HG03025 (cell line): Measurements from ENCODE around the gene KCNH8.

Source experiments
- ATAC-seq: cut with Tn5 transposase; IDR thresholded peaks from one replicate; pipeline ENCODE4 v1.9.1; 2021; ENCODE audit warnings: mild to moderate bottlenecking, moderate library complexity; ENCODE audit not compliant: unreplicated experiment, low FRiP score

The KCNH8 gene

DNA sequence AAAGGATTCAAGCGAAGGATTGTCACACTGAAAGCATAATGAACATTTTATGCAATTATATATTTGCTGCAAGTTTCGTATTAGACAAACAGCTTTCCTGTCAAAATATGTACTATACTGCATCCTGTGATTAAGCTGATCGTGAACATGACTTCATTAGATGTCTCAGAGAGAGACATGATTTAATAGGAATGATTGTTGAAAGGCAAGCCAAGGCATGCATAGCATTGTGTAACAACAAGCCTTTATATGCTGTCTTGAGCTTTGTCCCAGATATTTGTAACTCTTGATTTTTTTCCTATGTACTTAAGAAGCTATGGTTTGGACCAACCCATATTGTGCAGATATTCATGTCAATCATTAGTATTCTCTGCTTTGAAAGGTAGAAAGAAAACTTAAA is 309.1 kb downstream of the KCNH8 start:
- ATAC-seq = no peak

DNA sequence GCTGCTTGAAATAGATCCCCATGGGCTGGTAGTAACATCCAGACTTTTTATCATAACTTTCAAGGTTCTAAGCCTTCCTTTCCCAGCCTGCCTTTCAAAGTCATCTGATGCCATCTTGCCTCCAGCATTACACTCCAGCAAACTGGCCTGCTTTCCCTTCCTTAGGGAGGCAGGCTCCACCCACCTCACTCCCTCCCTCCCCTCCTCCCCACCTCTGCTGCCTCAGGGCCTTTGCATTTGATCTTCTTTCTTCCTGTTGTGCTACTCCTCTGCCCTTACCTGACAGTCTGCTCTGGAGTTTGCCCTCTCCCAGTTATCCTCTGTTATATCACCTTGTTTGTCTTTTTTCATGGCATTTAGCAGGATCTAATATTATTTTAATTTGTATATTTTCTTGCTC is 319.5 kb downstream of the KCNH8 start:
- no peak for ATAC-seq

DNA sequence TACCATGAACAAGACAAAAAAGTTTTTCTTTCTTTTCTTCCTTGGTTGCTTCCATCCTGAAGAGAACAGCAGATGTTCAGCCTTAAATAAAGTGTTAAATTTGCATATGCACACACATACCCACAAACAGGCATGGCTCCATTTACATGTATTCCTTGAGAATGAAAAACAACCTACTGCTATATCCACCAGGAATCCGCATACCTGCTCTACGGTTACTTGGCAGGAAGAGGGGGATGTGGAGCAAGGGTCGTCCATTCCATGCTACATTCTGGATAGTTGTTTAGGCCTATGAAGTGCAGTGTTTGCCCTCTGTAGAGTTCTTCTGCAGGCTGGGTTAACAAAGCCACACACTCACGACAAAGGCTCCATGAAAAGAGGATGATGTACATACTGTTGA is 322.8 kb downstream of the KCNH8 start:
- no peak for ATAC-seq

DNA sequence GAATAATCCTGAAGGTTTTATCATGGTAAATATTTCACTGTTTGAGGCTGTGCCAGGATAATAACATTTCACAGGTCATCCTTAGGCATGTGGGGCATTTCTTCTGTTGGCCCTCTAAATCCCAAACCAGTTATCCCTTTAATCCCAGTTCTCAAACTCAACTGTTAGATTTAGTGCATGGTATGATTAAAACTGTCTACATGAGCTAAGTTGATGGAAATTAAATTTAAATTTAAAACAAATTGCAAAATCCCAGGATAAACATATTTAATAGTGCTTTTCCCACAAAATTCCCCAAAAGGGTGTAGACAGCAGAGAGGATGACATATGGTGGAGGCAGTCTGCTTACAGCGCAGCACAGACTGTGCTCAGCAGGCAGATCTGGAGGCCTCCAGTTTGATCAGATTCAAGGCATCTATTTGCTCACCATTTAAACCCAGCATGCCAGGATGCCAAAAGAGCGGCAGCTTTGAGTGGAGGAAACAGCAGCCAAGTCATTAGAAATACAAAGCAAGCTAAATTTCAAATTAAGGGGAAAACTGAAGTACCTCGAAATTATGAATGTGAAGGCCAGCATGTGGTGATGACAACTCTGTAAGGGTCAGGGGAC is 325.8 kb downstream of the KCNH8 start:
- no peak for ATAC-seq

DNA sequence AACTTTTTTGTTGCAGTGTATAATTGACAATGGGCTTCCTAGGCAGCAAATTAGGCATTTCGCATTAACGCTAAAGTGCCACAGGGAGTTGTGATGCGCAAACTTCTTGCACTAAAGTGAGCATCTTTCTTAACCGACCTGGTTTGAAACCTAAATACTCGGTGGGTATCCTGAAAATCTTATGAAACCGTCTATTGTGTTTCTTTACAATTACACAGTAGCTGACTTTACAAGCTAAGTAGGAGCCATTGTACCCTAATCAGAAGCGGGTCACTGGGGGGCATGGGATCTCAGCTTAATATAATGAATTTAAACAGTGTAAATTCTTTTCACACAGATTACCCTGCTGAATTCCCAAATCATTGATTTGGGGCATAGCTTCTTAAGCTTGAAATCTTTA is 328.0 kb downstream of the KCNH8 start:
- ATAC-seq = no peak

DNA sequence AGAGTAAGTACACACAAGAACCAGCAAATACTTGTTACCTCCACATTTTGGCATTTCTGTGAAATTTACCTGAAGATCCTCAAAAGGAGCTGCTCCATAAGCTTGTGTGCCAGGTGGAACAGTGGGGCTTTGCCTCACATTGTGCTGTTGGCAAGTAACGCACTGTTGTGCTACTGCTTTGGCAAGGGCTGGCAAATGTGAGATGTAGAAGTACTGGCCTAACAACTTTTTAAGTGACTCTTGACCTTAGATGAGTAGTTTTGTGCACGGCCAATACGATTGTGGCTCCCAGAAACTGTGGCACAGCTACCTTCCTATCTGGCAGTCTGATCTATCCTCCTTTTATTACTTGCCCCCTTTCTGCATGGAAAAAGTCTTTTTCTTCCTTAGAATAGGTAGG is 337.0 kb downstream of the KCNH8 start:
- no peak for ATAC-seq

DNA sequence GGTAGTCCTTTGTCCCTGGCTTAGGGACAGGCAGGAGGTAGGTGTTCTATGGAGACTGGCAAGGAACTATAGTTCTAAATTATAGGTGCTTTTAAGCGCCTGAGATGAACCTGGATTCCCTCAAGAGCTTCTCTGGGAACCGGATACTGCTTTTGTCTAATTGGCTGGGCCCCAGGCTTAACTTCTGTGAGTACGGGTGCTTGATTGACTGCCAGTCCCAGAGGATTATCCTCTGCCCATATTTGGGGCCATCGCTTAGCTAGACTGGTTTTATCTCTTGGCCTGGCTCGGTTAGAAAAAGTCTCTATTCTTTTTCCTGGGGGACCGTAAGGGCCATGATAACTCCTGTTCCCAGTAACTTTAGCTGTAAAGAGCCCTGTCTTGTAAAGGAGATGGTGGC is 339.1 kb downstream of the KCNH8 start:
- ATAC-seq = no peak

DNA sequence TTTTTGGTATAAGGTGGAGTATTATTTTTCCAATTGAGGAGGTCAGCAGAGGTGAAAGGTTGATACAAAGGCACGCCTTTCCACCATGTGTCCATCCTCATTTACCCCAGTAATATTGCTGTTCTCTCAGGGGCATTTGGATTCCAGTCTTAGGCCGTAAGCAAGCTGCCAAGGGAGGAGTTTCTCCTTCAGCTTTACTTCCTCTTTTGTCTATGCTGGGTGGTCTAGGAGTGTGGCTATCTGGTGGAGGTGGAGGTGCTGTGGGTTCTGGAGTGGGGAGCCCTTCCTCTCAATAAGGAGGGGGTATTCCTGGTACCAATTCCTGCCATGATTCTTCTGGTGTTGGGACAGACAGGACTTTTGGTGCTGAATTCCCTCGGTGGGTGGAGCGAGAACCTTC is 340.6 kb downstream of the KCNH8 start:
- ATAC-seq = no peak

DNA sequence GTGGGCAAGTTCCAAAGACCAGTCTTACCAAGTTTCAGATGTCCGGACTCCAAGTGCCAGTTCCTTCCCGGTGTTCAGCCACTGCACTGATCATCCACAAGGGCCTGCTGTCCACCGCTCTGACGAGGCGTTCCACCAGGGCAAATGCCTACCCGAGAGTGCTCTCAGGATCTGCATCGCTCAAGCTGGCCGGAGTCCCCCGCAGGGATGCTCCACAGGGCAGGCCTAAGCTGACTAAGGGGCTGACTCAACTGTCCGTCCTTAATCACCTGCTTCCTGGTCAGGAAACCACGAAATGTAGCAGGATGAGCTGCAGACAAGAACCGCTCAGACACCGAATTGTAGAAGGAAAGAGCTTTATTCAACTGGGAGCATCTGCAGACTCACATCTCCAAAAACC is 341.6 kb downstream of the KCNH8 start:
- no peak for ATAC-seq

DNA sequence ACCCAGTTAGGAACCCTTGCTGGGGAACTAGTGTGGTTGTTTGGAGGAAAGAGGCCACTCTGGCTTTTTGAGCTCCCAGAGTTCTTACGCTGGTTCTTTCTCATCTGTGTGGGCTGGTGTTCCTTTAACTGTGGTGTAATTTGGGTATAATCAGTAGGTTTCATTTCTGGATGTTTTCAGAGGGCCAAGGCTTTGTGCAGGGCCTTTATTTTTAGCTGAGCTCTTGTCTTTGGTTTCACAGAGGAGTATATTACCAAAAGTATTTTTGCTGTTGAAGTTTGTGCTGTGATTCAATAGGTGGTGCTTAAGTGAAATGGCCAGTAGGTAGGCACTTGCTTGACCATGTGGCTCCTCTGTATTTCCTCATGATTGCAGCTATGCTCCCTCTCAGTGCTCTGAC is 357.9 kb downstream of the KCNH8 start:
- ATAC-seq = peak; percentile 49

DNA sequence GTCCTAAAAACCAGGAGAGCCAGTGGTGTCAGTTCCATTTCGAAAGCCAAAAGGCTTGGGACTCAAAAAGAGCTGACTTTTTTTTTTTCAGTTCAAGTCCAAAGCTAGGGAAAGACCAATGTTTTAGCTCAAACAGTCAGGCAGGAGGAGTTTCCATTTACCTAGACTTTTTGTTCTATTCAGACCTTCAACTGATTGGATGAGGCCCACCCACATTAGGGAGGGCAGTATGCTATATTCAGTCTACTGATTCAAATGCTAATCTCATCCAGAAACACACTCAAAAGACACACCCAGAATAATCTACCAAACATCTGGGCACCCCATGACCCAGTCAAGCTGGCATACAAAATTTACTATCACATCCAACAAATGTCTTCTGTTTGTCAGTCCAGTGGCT is 374.0 kb downstream of the KCNH8 start:
- no peak for ATAC-seq

DNA sequence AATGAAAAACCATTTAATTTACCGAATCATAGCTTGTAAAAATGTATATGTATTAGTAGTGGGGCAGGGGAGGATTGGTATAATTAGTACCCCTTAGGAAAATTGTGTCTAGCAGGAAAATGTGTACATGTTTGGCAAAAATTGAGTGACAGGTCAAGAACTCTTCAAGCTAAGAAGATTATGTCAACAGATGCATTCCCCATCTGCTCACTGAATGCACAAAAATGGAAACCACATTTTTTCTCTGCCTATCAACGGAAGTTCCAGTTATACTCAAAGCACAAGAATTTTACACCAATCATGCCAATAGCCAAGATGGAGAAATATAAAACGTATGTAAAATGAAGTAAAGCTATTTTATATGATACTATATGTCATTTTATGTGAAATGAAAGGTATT is 377.8 kb downstream of the KCNH8 start:
- no peak for ATAC-seq

DNA sequence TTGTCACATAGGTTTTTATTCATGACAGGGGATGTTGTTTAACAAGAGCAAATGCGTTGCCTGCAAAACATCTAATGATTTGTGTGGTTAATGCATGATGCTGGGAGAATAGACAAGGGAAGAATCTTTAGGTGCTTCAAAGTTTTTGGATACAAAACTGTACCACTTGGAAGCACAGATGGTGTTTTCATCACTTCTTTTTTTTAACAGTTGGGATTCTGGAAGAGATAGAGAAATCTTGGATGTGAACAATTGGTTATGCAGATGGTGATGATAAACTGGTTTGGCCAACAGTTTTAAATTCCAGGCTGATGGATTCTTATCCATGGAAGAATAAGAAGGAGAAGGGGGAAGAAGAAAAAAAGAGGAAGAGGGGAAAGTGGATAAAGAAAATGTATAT is 379.4 kb downstream of the KCNH8 start:
- ATAC-seq = no peak

DNA sequence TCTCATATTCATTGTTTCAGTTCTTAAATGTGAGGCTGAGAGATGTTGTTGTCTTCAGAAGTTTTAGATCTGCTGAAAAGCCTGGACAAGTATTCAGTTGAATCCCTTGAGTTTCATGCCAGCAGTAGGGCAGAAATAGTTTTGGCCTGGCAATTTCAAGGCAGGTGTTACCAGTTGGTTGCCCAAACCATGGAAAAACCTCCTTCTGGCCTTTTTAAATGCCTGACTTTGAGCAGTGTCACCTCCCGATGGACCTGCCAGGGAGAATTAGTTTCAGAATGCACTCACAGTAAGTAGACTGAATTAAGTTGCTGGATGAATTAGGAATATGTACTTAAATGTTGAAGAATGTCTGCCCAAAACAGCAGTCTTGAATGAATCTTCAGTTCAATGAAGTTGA is 383.1 kb downstream of the KCNH8 start:
- no peak for ATAC-seq

DNA sequence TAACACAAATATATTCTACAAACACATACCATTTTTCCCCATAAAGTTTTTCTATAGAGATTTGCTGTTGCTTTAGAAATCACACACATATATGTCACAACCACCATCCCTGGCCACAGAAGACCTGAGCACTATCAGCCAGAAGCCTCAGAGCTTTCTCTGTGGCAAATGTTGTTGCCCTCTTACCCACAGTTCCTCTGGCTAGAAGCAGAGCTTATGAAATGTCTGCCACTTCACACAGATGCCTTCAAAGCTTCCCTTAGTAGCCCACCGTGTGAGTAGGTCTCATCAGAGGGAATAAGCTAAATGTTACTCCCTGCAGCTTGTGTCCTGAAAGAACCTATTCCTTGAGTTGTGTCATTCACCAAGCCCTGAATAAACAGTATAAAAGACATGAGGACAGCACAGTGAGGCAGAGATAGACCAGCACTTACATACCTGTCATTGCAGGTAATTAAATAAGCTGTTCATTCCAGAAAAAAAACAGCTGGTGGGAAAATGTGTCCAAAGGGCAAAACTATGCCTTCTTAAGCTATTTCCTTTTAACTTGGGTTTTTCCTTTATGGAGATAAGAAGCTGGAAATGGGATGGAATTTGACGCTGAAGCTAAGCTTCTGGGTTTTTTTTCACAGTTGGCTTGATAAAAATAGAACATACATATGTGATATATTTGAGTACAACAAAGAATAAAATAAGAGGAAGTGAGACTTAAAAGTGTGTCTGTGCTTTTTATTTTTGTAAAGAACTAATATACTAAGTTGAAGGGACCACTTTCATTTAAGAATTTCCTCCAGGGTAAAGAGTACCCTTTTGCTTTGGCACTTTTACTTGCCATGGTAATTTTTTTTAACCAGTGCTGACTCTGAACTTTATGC is 391.4 kb downstream of the KCNH8 start:
- peak; percentile 50 for ATAC-seq

DNA sequence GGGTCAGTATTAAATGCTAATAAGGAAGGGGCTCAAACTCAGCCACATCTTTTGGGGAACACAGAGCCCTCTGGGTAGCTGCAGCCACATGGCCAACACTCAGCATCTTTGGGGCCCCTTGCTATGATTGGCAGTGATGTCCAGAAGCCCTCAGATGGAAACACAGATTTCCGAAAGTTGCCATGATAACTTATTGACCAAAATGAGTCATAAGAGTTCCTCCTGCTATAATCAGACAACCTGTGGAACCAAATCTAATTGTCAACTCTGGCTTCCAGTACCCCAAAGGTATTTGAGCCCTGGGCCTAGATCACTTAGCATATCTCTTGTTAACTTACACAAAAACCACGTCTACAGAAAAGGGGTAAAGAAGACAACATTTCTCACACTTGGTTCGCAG is 392.2 kb downstream of the KCNH8 start:
- no peak for ATAC-seq

DNA sequence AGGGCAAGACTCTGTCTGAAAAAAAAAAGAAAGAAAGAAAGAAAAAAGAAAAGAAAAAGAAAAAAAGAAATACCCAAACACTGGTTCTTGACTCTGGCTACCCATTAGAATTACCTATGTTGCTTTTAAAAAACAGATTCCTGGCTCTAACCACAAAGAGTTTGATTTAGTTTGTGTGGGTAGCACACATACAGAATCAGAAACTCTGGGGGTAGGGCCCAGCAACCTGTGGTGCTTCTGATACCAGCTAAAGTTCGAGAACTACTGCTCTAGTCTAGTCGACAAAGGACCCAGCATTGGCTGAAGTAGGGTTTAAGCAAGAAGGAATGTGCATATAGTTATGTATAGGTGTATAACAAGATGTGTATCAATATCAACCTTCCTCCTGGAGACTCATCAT is 393.0 kb downstream of the KCNH8 start:
- peak; percentile 23 for ATAC-seq

DNA sequence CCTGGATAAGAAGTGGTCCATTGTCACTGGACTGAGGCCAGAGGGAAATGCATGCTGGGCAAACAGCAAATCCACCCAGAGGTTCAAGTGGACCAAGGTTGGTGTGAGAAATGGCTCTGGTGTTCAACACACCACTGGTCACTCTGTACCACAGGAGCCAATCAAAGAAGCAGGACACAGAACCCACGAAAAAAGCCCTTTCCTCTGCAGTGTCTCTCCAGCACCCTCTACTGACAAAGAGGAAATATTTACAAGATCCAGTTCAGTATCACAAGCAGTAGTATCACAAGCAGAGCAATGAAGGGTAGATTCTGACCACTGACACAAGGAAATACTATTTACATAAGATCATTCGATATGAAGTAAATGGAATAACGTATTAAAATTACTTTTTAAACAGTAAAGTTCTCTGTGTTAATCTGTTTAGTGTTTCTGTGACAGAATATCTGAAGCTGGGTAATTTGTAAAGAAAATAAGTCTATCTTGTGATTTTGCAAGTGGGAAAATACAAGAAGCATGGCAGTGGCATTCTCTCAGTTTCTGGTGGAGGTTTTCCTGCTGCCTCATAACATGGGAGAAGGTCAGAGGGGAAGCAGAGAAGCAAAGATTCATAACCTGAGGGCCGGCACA is 395.0 kb downstream of the KCNH8 start:
- peak; percentile 41 for ATAC-seq

DNA sequence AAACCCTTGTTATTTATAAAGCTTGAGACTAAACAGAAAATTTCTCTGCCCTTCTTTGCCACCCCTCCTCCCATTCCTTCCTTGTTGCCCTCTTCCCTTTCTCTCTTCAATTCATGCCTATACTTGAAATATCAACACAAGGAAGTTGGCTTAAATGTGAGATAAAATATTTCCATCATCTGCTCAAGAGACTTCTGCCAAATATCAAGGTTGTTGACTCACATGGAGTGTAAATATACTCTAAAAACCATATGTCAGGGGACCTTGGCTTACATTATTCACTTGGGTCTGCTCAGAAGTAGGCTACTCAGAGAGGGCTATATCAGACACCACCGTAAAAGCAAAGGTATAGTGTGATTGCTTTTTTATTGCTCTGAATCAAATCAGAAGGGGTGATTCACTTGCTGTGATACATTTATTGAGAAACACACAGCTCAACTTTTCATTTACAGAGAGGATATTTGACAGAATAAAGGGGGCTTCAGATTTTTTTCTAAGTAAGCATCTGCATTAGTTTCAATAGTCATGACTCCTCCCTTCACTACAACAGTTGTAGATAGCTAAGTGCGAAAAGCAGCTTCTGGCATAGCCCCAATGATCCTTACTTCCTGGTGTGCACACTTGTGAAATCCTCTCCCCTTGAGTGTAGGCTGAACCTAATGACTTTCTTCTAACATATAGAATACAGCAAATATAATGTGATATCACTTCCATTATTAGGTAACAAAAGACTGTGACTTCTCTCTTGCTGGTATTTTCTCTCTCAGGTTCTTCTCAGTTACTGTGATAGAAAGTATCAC is 399.6 kb downstream of the KCNH8 start:
- no peak for ATAC-seq

DNA sequence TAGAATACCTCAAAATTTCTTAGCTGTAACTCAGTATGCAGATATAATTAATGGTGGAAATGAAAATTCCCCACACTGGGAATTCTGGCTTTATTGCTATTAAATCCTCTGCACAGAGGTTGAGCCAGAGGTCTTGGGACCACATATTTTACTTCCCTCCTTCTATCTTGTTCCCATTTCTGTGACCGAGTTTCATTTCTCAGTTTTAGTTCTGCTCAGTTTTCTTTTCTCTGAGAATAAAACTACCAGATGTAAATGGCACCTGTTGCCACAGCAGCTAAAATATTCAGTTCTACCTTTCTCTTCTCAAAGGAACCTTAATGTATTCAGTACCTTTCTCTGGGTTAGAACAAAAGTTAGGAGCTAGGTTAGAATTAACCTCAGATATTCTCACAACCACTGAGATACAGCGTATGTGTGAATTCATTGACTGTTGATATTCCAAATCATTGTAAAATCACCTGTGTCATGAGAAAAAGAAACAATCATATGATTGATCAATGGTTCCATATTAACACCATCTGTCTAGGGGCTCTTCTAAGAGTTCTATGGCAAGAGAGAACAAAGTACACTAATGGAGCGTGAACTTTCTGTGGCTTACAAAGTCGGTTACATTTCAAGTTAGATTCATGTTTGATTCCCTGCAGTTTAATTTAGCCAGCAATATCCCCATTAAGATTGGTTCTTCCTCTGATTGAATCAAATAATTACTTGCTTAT is 411.6 kb downstream of the KCNH8 start:
- ATAC-seq = peak; percentile 99
